Thyroid gland (tissue), 4 donors: ENCODE results near the gene WDR64.

ENCODE experiments used
- CTCF ChIP-seq, 6 experiments: fragments of 200-600 bp in 3 of 6; fragments of 450-650 bp in 3 of 6; sonication (generic) in 3 of 6; IDR thresholded peaks; one replicate each; pipeline ENCODE4 v1.5.1; 2016 to 2019; ENCODE audit warnings: antibody characterized with exemption in 6 of 6, mild to moderate bottlenecking in 2 of 6, inconsistent platforms in 1 of 6, moderate library complexity in 1 of 6
- POLR2A ChIP-seq, 2 donors: fragments of 450-650 bp; IDR thresholded peaks; one replicate each; pipeline ENCODE4 v1.6.1; 2017; ENCODE audit warnings: antibody characterized with exemption in 2 of 2, mild to moderate bottlenecking in 2 of 2, moderate library complexity in 1 of 2

GRCh38 chr1:241640149-241640866 lies 11.8 kb upstream of the WDR64 start, which contains the start of the genes CHML and OPN3:
- TF ChIP-seq CTCF (IDR thresholded peaks at IDR 0.05) (no peak), POLR2A (IDR thresholded peaks at IDR 0.05) (peak; percentile 56 to 96)
